Stimulated activated CD4-positive, alpha-beta T cell treated with anti-CD3 and anti-CD28 coated beads, Interleukin-2, amount 100 ng/mL, for 48 hours (primary cell): ENCODE results near the gene TMEM138.

Experiments
- DNase-seq, 2 donors: peaks; one replicate each; pipeline ENCODE4 v3.0.0-alpha.2; 2020

TMEM138 gene

GRCh38 chr11:61361741-61362541 lies at the start of gene TMEM138, which contains the start of gene CYB561A3:
Gene TMEM138, plus strand, starts transcription at chr11:61362374. Its CDS starts 2,017 bp downstream, at chr11:61364391.
Gene CYB561A3, minus strand, starts transcription at chr11:61361882. Its CDS starts 5,169 bp downstream, at chr11:61356713.
- DNase-seq: peak; percentile 85 to 86

DNA sequence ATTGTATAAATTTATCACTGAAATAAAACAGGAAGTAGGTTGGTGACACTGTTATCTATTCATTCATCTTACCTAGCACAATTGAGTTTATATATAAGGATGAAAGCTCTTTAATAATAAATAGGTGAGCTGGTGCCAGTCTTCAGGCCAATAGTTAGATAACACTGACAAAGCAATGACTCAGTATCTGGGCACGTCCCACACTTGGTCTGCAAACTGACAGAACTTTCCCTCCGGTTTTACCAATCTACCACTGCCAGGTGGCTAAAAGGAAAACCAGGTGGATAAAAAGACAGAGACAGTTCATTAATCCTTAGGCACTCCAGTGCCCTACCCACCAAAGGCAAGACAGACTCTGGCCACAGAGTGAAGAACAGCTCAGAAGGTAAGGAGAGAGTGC lies 46.9 kb upstream of the TMEM138 start:
- no peak for DNase-seq

DNA sequence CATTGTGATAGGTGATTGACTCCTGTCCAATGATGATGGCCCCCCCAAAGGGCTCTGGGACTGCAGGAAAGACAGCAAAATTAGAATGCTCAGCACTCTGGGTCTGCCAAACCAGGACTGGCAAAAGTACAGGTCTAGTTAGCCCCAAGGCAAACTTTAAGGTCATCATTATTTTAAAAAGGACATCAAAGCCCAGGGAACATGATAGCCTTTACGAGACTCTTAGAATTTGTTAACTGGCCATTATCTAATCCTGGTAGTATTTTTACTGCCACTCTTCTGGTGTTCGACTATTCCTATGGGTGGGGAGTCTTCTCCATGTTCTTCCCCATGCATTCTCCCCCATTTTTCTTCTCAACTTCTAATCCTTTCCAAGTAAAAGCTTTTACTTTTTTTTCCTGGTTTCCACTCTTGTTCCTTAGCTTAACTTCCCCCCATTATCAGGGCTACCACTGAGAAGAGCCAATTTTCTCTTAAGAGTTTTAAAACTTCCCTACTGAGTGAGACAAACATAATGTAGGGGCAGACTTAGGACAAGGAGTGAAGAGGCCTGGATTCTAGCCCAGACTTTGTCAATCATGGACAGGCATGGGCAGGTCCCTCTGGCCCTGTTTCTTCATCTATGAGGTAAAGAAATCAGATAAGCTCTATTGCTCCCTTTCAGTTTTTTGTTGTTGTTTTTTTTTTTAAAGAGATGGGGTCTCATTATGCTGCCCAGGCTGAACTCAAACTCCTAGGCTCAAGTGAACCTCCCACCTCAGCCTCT lies 36.3 kb upstream of the TMEM138 start:
- no peak for DNase-seq

GRCh38 chr11:61327669-61328071 lies 34.5 kb upstream of the TMEM138 start:
- DNase-seq: no peak

DNA sequence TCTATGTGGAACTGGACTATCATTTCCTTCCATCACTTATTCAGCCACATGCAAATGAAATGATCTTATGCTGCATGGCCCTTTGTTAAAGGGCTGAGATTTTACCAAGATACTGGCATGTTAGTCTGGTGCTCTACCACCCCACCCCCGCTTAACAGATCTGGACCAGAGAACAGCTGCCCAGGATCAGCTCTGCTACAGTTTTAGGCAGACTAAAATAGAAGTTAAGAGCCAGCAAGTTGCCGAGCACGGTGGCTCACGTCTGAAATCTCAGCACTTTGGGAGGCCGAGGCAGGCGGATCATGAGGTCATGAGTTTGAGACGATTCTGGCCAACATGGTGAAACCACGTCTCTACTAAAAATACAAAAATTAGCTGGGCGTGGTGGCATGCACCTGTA lies 33.8 kb upstream of the TMEM138 start:
- no peak for DNase-seq

DNA sequence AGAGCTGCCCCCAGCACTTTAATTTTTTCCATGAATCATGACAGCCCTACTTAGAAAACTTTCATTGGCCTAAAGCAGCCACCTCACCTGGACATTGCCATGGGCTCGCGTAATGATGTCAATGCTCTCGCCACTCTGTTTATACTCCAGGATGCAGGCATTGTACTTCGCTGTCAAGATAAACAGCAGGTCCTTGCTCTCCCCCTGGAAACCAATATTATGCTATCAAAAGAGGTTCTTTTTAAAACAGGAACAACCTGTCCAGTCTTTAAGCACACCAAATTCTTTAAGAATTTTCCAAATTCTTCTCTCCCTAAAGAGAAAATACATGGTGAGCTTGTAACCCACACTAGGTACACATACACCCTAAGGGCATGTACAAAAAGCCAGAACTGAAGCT lies 32.3 kb upstream of the TMEM138 start:
- no peak for DNase-seq

- no peak for DNase-seq
Measured at GRCh38 chr11:61331651-61332050, 30.5 kb upstream of the TMEM138 start.

DNA sequence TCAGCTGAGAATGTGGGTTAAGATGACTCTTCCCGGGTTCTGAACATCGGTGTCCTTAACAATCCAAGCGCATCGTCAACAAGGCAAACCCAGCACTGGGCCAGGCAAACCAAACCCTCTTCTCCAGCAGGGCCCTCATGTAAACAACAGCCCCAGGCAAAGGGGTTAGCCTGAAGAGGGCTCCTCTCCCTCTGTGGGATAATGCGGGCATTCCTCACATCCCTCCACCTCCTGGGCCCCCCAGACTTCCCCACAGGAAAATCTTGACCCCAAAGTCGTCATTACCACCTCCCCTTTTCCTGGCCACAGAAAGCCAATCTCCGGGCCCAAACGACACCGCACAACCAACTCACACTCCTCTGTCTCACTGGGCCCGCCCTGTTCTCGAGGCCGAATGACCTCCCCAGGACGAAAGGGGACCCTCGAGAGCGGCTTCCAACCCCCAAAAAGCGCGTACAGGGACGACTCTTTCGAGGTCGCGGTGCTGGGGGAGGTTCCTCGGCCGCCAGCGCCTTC lies 29.8 kb upstream of the TMEM138 start:
- DNase-seq: no peak

DNA sequence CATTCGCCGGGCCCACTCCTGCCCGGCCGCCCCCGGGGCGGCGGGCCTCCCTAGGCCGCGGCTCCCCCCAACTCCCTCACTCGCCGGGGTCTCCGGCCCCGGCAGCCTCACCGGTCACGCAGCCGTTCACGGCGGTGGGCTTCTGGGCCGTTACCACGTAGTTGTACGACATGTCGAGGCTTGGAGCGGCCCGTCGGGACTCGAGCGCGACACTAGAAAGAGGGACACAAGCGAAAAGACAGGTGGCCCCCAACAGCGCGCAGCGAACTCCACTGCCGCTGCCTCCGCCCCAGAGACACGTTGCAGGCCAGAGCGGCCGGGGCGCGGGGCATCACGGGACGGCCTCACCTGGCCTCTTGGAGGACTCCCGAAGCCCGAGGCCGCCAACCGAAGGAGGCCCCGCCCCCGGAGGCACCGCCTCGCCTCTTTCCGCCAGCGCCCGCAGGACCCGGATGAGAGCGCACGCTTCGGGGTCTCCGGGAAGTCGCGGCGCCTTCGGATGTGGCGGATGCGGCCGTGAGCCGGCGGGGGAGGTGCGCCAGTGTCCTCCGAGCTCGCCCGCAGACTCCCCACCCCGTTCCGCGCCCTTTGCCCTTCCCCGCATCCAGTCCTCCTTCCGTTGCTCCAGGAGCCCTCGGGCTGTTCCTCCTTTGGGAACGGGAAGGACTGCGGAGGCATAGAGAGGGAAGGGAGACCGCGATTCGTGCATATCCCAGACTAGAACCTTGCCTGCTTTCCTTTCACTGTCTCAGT lies 29.2 kb upstream of the TMEM138 start, which contains the start of the genes DDB1 and TKFC:
TSS of gene DDB1 (minus strand) at position 309 of the 753 bp plus-strand sequence. CDS start at position 172, 137 bp downstream.
TSS of gene TKFC (plus strand) at position 432 of the 753 bp plus-strand sequence. CDS start 1,501 bp downstream, outside the sequence.
- DNase-seq: peak; percentile 94 to 96

DNA sequence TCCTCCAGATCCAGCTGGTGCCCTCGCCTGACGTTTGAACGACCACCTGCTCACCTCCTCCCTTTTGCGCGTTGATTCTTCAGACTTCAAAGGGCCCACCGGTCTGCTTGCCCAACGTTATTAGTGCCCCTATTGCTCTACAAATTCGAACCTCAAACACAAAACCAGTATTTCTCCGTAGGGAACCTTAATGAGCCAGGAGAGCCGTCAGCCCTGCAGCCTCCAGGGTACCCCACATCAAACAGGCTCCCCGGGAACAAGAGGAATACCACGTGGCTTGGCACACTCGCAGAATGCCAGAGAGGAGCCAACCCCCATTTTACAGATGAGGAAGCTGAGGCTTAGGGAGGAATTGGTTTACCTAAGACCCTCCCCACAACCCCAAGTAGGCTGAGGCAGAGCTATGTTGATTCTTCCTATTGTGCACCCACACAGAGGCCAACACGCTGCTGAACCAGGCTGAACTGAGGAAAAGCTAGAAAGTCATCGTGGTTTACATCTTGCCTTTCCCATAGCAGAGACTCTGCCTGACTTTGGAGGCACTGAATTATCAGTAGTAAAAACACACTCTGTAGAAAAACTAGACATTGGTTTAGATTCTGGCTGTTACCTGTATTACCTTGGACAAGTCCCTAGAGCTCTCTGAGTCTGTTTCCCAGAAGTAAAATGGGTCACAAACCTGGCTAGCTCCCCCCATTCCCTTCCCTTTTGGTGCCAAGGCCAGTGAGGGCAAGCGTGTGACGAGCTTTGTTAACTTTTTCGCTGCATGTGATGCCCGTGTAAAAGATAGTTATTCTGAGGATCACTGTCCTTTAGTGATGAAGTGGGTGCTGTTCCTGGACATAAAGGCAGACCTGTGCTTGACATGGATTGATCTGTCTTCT lies 28.4 kb upstream of the TMEM138 start:
- peak in 1 of 2 donors; percentile 21 for DNase-seq

DNA sequence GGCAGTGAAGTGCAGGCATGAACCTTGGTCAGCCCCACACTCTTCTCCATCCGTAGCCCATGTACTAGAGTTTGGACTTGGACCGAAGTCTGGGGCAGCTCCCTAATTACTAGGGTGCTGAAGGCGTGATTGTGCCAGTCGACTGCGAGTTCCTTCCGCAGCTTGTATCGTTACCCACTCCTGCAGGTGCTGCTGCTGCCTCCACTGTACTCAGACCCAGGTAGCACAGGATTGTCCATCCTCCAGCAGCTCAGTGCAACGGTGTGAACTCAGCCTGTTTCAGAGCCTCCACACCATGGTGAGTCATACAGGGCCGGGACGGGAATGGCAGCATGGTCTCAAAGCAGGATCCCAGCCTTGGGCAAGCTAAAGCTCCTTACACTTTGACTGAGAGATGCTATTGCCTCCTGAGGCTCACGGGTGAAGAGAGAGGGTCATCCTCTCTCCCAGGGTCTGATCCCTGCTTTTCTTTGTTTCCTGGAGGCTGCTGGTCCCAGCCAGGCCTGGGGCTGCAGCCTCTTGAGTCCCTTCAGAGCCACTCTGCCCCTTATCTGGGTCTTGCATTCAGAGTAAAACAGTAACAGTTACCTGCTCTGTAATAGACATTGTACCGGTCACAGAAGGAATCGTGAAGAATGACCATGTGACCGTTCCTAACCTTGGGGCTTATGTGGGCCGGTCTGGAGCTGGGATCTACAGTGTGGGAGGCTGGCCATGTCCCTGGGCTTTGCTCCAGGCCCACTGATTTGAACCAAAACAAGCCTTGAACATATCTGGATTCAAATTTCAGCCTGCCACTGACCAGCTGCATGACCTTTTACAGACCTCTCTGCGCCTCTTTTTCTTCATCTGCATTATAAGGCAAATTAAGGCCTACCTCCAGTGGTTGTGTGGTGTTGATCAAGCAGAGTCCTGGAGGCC lies 27.5 kb upstream of the TMEM138 start:
- no peak for DNase-seq

DNA sequence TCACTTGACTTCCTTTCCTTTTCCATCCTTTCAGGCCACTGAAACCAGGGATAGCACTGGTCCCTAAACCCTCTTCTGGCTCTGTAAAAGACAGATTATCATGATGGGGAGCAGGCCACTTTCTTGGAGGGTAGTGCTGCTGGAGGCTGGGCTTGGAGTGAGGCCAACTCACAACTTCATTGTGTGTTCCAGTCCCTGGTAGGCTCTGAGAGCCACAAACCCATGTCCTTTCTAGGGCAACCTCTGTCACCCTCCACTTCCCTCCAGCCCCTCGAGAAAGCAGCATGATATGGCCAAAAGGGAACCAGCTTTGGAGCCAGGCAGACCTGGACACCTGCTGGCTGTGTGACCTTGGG lies 26.8 kb upstream of the TMEM138 start:
- no peak for DNase-seq

DNA sequence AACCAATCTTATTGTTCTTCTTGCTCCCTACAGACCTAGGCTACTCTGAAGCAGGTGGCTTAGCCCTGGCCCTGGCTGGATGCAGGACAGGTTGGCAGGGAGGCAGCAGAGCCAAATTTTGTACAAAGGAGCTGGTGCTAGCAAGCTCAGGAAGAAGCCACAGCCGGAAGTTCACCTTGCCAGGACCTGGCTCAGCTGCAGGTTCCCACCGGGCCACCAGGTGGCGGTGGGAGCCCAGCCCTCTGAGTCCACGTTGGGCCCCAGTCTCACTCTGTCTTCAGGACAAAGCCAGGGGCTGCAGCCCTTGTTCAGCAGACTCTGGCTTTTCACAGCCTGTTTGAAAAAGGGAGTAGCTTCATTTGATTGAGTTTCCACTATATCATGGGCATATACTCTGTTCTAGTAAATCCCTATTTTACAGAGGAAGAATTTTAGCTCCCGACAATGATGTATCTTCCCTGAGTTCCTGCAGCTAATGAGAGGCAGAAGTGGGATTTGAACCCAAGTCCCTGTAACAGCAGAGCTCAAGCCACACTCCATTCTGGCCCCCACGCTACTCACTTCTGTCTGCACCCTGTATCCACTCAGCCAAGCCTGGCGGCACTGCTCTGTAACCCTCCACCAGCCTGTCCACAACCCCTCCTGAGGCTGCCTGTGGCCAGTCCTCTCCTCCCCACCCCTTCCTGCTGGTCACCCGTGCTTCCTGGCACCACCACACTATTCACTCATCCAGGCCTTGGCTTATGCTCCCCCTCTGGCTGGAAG lies 25.8 kb upstream of the TMEM138 start:
- peak; percentile 72 to 80 for DNase-seq

GRCh38 chr11:61337706-61338470 lies 24.3 kb upstream of the TMEM138 start:
- DNase-seq: no peak

DNA sequence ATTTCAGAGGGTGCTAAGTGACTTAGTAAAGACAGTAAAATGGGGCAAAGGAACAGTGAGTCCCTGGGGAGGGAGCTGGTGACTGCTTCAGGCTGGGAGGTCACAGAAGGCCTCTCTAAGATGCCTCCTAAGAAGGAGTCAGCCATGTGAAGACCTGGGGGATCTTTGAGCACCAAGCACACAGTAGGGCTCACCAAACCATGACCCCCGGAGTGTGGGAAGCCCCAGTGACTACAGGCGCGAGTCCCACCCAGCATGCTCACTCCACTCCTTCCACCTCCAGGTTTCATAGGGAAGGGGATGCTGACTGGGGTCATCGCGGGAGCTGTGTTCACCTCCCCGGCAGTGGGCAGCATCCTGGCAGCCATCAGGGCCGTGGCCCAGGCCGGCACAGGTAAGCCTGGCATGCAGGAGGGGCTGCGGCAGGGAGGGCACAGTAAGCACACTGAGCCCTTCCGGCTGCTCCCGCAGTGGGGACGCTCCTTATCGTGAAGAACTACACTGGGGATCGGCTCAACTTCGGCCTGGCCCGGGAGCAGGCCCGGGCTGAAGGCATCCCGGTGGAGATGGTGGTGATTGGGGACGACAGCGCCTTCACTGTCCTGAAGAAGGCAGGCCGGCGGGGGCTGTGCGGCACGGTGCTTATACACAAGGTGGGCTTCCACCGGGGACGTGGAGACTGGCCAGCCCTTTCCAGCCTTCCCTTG lies 23.2 kb upstream of the TMEM138 start:
- DNase-seq: no peak

- DNase-seq: no peak
Measured at GRCh38 chr11:61339490-61339878, 22.7 kb upstream of the TMEM138 start.

DNA sequence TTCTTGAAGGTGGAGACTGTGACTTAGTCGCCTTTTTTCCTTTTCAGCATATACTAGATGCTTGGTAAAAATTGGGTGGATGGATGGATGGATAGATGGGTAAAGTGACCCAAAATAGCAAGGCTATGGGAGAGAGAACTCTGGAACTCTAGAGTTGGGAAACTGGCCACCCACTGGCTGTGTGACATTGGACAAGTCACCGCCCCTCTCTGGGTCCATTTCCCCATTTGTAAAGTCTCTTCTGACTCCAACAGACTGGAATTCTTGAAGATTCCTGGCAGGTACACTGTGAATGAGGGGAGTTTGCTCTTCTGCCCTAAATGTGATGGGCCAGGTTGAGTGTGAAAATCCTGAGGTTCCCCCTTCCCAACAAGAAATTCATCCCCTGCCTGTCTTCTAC lies 21.2 kb upstream of the TMEM138 start:
- DNase-seq: no peak

DNA sequence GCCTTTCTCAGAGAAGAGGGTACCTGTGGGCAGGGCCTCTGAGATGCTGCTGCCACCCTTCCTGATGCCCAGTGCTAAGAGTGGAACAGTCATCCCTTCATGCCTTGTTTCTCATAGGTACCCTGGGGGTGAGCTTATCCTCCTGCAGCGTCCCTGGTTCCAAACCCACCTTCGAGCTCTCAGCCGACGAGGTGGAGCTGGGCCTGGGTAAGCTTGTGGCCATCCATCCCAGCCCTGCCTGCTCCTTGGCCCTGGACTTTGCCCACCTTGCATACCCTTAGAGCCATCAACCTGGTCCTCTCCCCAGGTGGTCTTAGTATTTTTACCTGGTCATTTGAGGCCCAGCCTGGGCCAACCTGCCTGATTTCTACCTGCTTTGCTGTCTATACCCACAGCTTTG lies 20.5 kb upstream of the TMEM138 start:
- DNase-seq: no peak
